Activated CD4-positive, CD25-positive, alpha-beta regulatory T cell (primary cell): Measurements from ENCODE around the gene CGA.

Source experiments
- DNase-seq, 4 experiments: peaks; one replicate each; lab custom pipeline; 2025; lab: John Stamatoyannopoulos, UW

CGA gene

GRCh38 chr6:87088076-87088475 is 6.8 kb downstream of the CGA start:
- DNase-seq: no peak

- no peak for DNase-seq
Observed at GRCh38 chr6:87082160-87082721, 12.7 kb downstream of the CGA start.

GRCh38 chr6:87078983-87079616 is 15.8 kb downstream of the CGA start:
- peak; percentile 2 to 23 (median 12) for DNase-seq

GRCh38 chr6:87075168-87075567 is 19.7 kb downstream of the CGA start:
- no peak for DNase-seq

- no peak for DNase-seq
Observed at GRCh38 chr6:87074101-87074621, 20.7 kb downstream of the CGA start.

GRCh38 chr6:87071683-87072082 is 23.2 kb downstream of the CGA start:
- DNase-seq: no peak

- no peak for DNase-seq
Observed at GRCh38 chr6:87070741-87071140, 24.2 kb downstream of the CGA start.

GRCh38 chr6:87068795-87069194 is 26.1 kb downstream of the CGA start:
- no peak for DNase-seq

- DNase-seq: no peak
Observed at GRCh38 chr6:87066449-87067333, 28.2 kb downstream of the CGA start.

GRCh38 chr6:87065117-87065516 is 29.8 kb downstream of the CGA start:
- no peak for DNase-seq

- DNase-seq: no peak
Observed at GRCh38 chr6:87059943-87060342, 35.0 kb downstream of the CGA start.

GRCh38 chr6:87054143-87054833 is 40.6 kb downstream of the CGA start:
- no peak for DNase-seq

- no peak for DNase-seq
Observed at GRCh38 chr6:87053312-87053711, 41.6 kb downstream of the CGA start.

- no peak for DNase-seq
Observed at GRCh38 chr6:87049779-87050178, 45.1 kb downstream of the CGA start.

GRCh38 chr6:87045521-87046075 is 49.3 kb downstream of the CGA start:
- DNase-seq: no peak

GRCh38 chr6:87040729-87041128 is 54.2 kb downstream of the CGA start:
- no peak for DNase-seq
